D721Med (cell line): ENCODE results near the gene IRS1.
A peak's percentile ranks its signal among the peaks of the same experiment; 100 is the strongest.

Experiments
- DNase-seq: peaks from one replicate; pipeline ENCODE4 v3.0.0; 2011; ENCODE audit warnings: low spot score; ENCODE audit not compliant: insufficient read length
- FAIRE-seq: peaks from 2 replicates; lab custom pipeline; 2011; peaks lifted over from hg19 to GRCh38; lab: Jason Lieb, UNC
- CTCF ChIP-seq: IDR thresholded peaks from 2 replicates; pipeline ENCODE4 v1.5.1; 2012; ENCODE audit warnings: mild to moderate bottlenecking, control low read depth; ENCODE audit not compliant: insufficient read depth; ENCODE audit errors: missing control alignments

IRS1 gene

DNA sequence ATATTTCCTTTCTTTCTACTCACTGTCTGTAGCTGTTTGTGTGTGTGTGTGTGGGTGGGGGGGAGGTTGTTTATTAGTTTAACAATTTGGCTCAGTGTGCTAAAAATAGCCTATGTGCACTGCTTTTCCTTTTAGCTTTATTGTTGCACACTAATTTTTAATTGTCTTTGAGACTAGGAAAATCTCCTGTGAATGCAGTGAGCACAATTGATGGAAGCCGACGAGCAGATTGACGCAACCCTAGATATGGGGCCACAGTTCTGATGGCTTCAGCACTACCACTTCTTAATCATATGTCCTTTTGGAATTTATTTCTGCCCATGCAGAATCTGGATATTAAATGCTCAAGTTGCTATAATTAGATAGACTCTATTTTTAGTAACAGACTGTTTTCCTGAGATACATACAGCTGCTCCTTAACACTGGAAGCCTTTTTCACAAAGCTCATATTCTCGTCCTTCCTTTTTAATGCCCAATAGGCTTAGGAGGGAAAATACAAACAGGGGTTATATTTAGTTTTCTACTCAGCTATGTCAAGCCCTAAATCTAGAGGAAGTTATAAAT, 109.1 kb downstream of the IRS1 start:
- TF ChIP-seq CTCF, result no peak
- no peak for DNase-seq
- FAIRE-seq, result no peak

DNA sequence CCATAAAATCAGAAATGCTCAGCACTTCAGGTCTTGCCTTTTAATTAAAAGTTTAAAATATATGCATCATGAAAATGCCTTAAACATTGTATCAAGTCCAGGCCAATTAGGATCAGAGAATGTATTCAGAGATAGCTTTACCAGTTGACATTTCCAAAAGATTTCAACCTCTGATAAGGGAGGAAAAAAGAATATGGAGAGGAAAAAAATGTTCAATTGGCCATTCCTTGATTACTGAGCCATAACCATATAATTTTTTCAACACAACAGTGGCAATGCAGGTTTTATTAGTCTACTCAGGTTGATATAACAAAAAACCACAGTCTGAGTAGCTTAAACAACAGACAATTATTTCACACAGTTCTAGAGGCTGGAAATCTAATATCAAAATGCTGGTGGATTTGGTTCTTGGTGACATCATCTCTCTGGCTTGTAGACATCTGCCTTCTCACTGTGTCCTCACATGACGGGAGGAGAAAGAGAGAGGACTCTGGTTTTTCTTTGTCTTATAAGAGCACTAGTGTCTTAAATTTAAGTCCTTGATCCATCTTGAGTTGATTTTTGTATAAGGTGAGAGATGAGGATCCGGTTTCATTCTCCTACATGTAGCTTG, 111.9 kb downstream of the IRS1 start:
- DNase-seq (no peak), FAIRE-seq (peak; percentile 51)
- TF ChIP-seq CTCF, result no peak

- FAIRE-seq (no peak), DNase-seq (no peak)
These were observed 115.1 kb downstream of the IRS1 start for GRCh38 chr2:226684563-226684959.

DNA sequence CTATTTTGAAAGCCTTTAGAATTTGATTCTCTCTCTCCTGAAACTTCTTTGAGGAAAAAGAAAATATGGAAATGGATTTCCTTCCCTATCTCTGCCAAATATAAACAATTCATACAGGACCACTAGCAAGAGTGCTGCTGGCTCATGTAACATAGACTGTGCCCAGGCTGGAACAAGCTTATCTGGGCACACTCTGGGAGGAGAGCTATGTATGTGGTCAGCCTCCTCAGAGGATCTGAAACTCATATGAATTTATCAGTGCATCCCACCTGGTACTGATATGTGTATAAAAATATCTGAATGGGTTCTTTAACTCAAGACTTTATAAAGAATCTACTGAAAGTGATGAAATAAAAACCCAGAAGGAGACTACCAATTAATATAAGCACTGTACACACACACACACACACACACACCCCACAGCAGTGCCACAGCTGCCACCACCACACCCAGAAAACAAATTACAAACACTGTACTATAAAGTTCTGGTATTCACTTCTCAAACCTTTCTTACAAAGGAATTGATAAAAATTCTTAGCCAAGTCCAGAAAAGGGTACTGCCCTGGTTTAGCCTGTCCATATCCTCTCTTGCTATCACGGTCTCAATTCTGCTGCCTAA, 115.6 kb downstream of the IRS1 start:
- TF ChIP-seq CTCF, result no peak

More at GRCh38 chr2:226684563-226684959, 115.1 kb downstream of the IRS1 start:
- TF ChIP-seq CTCF, result no peak

DNA sequence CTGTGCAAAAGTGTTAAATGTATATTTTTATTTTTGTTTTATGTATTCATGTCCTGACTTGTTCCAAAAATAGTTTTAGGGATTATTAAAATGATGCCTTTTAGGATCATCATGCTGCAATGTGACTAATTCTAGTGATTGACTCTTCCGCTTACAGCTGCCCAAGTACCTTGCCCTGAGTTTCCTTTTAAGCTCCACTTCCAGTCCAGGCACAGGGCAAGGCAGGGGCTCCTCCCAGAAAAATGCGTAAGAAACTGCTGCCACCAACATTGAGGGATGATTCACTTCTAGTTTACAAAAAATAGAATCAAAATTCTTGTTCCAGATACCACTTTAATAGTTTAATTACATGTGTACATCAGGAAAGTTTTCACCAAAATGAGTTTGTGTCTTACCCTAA, 116.4 kb downstream of the IRS1 start:
- no peak for DNase-seq
- FAIRE-seq, result no peak
- no peak for TF ChIP-seq CTCF

More for the DNA sequence above, 115.6 kb downstream of the IRS1 start:
- FAIRE-seq (no peak), DNase-seq (no peak)
